ENCODE data around the gene ZNF423. TPM values are rescaled to one million over a fixed set of nuclear protein-coding genes. Genes with fewer than 3 reads are reported as not detected.

Gene ZNF423
- total RNA-seq, 6 experiments from 2014 or later, result not detected

- Mint-ChIP-seq H3K36me3 (ENCODE audit: low read depth) (no peaks in the 10 kb centered on the region), H3K27ac (no peak overlapping the region), H3K4me1 (ENCODE audit: low read depth) (no peaks in the 10 kb centered on the region), H3K9me3 (peaks cover 37% of the 10 kb centered on the region), H3K27me3 (ENCODE audit: insufficient read depth) (peaks cover 1% of the 10 kb centered on the region; the same call in 1 of the 2 replicates), H3K4me3 (no peak overlapping the region)
- no peak for DNase-seq
- TF ChIP-seq CTCF (IDR thresholded peaks at IDR 0.05), result no peak; the same call in 1 of the 2 replicates
These were observed 414.5 kb downstream of the ZNF423 start for GRCh38 chr16:49441366-49441780.

- no peaks in the 10 kb centered on the region for H3K36me3 Mint-ChIP-seq (ENCODE audit: low read depth)
- H3K27me3 Mint-ChIP-seq (ENCODE audit: insufficient read depth), result peaks cover 2% of the 10 kb centered on the region; the same call in 1 of the 2 replicates
- no peak for TF ChIP-seq CTCF (IDR thresholded peaks at IDR 0.05)
- no peak overlapping the region for H3K4me3 Mint-ChIP-seq
- DNase-seq, result no peak
- peaks cover 40% of the 10 kb centered on the region for H3K9me3 Mint-ChIP-seq
- H3K4me1 Mint-ChIP-seq (ENCODE audit: low read depth), result no peaks in the 10 kb centered on the region
- no peak overlapping the region for H3K27ac Mint-ChIP-seq
These were observed 415.5 kb downstream of the ZNF423 start for GRCh38 chr16:49440156-49441065.

- Mint-ChIP-seq H3K9me3 (peaks cover 47% of the 10 kb centered on the region), H3K4me3 (no peak overlapping the region), H3K36me3 (ENCODE audit: low read depth) (no peaks in the 10 kb centered on the region), H3K27me3 (ENCODE audit: insufficient read depth) (peaks cover 2% of the 10 kb centered on the region; the same call in 1 of the 2 replicates), H3K4me1 (ENCODE audit: low read depth) (no peaks in the 10 kb centered on the region), H3K27ac (no peak overlapping the region)
- no peak for DNase-seq
- TF ChIP-seq CTCF (IDR thresholded peaks at IDR 0.05), result no peak
These were observed 416.2 kb downstream of the ZNF423 start for GRCh38 chr16:49439676-49440075.

GRCh38 chr16:49439050-49439449, 416.9 kb downstream of the ZNF423 start:
- H3K36me3 Mint-ChIP-seq (ENCODE audit: low read depth), result no peaks in the 10 kb centered on the region
- no peak for TF ChIP-seq CTCF (IDR thresholded peaks at IDR 0.05)
- no peak overlapping the region for H3K4me3 Mint-ChIP-seq
- H3K27me3 Mint-ChIP-seq (ENCODE audit: insufficient read depth), result peaks cover 2% of the 10 kb centered on the region; the same call in 1 of the 2 replicates
- peaks cover 47% of the 10 kb centered on the region for H3K9me3 Mint-ChIP-seq
- H3K4me1 Mint-ChIP-seq (ENCODE audit: low read depth), result no peaks in the 10 kb centered on the region
- no peak overlapping the region for H3K27ac Mint-ChIP-seq
- no peak for DNase-seq

Other genes starting within 250 kb of the ZNF423 start
- gene CNEP1R1, start 169.1 kb upstream of the ZNF423 start, total RNA-seq (2021; fragmentation: NEBNext Ultra II Directional; extraction: Animal tissue kit (Norgen Biotek cat#: 25700)), result 10 to 100 TPM; 22.7 to 28.1 (median 24.2) TPM
- 10 to 100 TPM; 17.2 to 23.8 (median 19.6) TPM for gene HEATR3, start 209.9 kb upstream of the ZNF423 start, total RNA-seq (2021; fragmentation: NEBNext Ultra II Directional; extraction: Animal tissue kit (Norgen Biotek cat#: 25700))